ENCODE data around the gene TEX29. TPM values are rescaled to one million over a fixed set of nuclear protein-coding genes. Genes with fewer than 3 reads are reported as not detected.

TEX29 gene
- total RNA-seq, 1 experiment from 2014 or later, result not detected

DNA sequence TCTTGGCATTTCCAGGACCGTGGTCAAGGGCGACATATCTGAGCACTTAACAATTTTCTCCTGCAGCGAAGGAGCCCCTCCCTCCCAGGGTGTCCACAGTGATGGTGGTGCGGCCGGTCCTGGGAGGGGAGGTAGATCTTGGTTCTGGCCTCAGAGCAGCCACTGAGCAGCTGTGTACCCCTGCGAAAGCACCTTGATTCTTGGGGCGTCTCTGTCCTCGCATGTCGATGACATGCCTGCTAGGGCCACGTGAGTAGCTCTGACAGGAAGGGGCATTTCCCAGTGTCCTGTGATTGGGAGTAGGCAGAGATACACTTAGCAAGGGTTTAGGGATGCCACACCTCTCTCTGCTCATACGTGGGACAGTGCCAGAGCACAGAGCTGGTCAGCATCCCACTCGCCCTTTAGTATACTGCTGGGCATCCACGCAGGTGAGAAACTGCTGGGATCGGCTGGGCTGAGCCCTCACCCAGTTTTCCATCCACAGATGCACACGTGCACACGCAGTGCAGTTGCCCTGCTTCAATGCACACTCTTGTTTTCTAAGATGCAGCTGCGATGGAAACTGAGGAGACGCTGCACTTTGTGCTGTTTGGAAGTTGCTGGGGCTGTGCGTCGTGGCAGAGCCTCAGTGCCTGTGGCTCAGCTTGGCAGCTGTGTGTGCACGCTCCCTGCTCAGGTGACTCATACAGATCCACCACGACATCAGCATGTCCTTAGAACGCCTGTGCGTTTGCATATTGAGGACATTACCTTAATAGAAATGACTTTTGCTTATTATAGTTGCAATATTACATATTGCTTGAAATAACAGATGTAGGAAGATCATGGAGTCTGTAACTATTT lies 66.8 kb downstream of the TEX29 start:
- DNase-seq (ENCODE audit: unreplicated experiment), result no peak
- CTCF ChIA-PET, result interaction anchor here (0.6 kb wide), 1 partner anchor 205 kb away, joined by 3 read pairs; no protein-coding TSS in a partner anchor
- H3K27ac Mint-ChIP-seq (ENCODE audit: low read depth, unreplicated experiment), result no peak overlapping the region
- no peaks in the 10 kb centered on the region for H3K36me3 Mint-ChIP-seq (ENCODE audit: insufficient read depth, unreplicated experiment)
- BruUV-seq (replicated peaks), result no TSS peak
- intact Hi-C loops (cut with micrococcal nuclease), result no loop called here
- peaks cover 8% of the 10 kb centered on the region for H3K9me3 Mint-ChIP-seq (ENCODE audit: unreplicated experiment)
- POLR2A ChIA-PET, result no interaction called here
- TF ChIP-seq, protein P1, sequence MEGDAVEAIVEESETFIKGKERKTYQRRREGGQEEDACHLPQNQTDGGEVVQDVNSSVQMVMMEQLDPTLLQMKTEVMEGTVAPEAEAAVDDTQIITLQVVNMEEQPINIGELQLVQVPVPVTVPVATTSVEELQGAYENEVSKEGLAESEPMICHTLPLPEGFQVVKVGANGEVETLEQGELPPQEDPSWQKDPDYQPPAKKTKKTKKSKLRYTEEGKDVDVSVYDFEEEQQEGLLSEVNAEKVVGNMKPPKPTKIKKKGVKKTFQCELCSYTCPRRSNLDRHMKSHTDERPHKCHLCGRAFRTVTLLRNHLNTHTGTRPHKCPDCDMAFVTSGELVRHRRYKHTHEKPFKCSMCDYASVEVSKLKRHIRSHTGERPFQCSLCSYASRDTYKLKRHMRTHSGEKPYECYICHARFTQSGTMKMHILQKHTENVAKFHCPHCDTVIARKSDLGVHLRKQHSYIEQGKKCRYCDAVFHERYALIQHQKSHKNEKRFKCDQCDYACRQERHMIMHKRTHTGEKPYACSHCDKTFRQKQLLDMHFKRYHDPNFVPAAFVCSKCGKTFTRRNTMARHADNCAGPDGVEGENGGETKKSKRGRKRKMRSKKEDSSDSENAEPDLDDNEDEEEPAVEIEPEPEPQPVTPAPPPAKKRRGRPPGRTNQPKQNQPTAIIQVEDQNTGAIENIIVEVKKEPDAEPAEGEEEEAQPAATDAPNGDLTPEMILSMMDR (IDR thresholded peaks at IDR 0.05; ENCODE audit: unreplicated experiment), result no peak
- no peaks in the 10 kb centered on the region for H3K27me3 Mint-ChIP-seq (ENCODE audit: insufficient read depth, unreplicated experiment)
- H3K4me1 Mint-ChIP-seq (ENCODE audit: insufficient read depth, unreplicated experiment), result no peaks in the 10 kb centered on the region
- H3K4me3 Mint-ChIP-seq (ENCODE audit: unreplicated experiment), result no peak overlapping the region

DNA sequence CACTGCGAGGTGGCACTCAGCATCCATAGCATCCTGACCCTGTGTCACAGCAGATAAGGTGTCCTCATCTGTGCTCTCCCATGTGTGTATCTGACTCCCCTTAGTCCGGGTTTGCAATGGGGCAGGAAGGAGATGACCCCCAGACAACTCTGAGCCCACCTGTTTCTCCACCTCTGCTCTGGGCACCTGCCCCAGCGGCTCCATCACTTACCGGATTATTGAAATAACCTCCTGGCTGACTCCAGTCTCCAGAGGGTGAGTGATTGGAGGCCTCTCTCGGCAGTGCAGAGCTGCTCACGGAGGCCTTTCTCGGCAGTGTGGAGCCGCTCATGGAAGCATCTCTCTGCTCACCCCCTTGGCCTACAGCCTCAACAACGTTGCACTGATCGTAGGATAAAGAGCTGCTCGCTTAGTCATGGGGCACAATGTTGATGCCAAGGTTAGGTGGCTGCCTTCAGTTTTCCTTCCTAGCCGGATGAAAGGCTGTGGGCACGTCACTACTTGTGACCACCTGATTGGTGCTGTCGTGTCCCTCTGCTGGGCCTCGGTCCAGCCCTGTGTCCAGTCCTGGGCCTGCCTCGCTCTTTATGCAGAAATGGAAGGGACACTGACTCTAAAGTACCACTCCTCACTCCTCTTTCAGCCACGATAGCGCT lies 67.6 kb downstream of the TEX29 start:
- ChIA-PET CTCF (no interaction called here), POLR2A (interaction anchor here (0.5 kb wide), 1 partner anchor 59 kb away, joined by 4 read pairs; no protein-coding TSS in a partner anchor)
- Mint-ChIP-seq H3K9me3 (ENCODE audit: unreplicated experiment) (peaks cover 8% of the 10 kb centered on the region), H3K4me1 (ENCODE audit: insufficient read depth, unreplicated experiment) (no peaks in the 10 kb centered on the region), H3K27me3 (ENCODE audit: insufficient read depth, unreplicated experiment) (no peaks in the 10 kb centered on the region), H3K27ac (ENCODE audit: low read depth, unreplicated experiment) (no peak overlapping the region), H3K4me3 (ENCODE audit: unreplicated experiment) (no peak overlapping the region), H3K36me3 (ENCODE audit: insufficient read depth, unreplicated experiment) (no peaks in the 10 kb centered on the region)
- no peak for DNase-seq (ENCODE audit: unreplicated experiment)
- TF ChIP-seq, protein P1 (IDR thresholded peaks at IDR 0.05; ENCODE audit: unreplicated experiment), result no peak
- intact Hi-C loops (cut with micrococcal nuclease), result no loop called here
- BruUV-seq (replicated peaks), result no TSS peak

GRCh38 chr13:111388851-111389500 lies 68.5 kb downstream of the TEX29 start:
- CTCF ChIA-PET, result interaction anchor here (0.5 kb wide), 1 partner anchor 53 kb away, joined by 3 read pairs; no protein-coding TSS in a partner anchor
- Mint-ChIP-seq H3K27ac (ENCODE audit: low read depth, unreplicated experiment) (no peak overlapping the region), H3K4me3 (ENCODE audit: unreplicated experiment) (no peak overlapping the region), H3K36me3 (ENCODE audit: insufficient read depth, unreplicated experiment) (no peaks in the 10 kb centered on the region), H3K27me3 (ENCODE audit: insufficient read depth, unreplicated experiment) (no peaks in the 10 kb centered on the region), H3K4me1 (ENCODE audit: insufficient read depth, unreplicated experiment) (no peaks in the 10 kb centered on the region), H3K9me3 (ENCODE audit: unreplicated experiment) (peaks cover 8% of the 10 kb centered on the region)
- intact Hi-C loops (cut with micrococcal nuclease), result no loop called here
- no peak for DNase-seq (ENCODE audit: unreplicated experiment)
- BruUV-seq (replicated peaks), result no TSS peak
- TF ChIP-seq, protein P1 (IDR thresholded peaks at IDR 0.05; ENCODE audit: unreplicated experiment), result no peak
- POLR2A ChIA-PET, result no interaction called here

All from MCF 10A (cell line).